ENCODE data around the gene TBL3. TPM values are rescaled to one million over a fixed set of nuclear protein-coding genes. Genes with fewer than 3 reads are reported as not detected.

The TBL3 gene
- total and polyA plus RNA-seq, 2 of the 8 experiments (the other 6 are each of a cell fraction or from before 2014, with no cell fraction given), result 65.8 to 137 TPM

DNA sequence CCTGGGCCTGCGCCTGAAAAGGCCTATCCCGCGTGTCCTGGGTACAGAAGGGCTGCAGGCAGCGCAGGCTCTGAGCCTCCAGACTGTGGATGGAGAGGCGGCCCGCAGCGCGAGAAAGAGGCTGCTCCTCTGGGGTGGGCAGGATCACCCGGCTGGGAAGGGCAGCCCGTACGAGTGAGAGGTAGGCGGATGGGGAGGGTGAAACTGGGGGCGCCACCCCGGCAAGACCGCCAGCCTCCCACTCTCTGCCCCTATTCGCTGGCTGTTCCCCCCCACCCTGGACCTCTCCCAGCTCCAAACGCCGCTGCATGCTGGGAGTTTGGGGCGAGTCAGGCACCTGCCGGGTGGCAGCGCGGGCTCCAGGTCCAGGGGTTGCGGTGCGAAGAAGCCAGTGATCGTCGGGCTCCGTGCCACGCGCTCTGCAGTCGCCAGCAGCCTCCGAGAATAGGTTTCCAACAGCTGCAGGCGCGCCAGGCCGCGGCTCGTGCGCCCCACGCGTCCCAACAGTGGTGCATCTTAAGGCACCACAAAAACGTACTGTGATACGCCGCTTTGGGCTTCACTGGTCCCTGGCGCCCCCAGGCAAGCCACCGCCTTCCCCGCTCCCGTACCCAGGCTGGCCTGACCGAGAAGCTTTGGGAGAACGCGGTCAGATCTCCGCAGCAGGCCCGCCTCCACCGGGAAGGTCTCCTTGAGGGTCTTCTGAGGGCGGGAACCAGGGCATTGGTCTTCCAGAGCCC is 8.3 kb downstream of the TBL3 start (continued):
- TF ChIP-seq CHD2 (IDR thresholded peaks at IDR 0.05; ENCODE audit: low read length) (no peak), RAD21 (IDR thresholded peaks at IDR 0.05 in 1 of 2, conservative IDR thresholded peaks at IDR 0.05 in 1 of 2; ENCODE audit: low read depth in 2 of 2, low read length in 2 of 2) (no peak), CBX8 (IDR thresholded peaks at IDR 0.05; ENCODE audit: borderline replicate concordance, low read depth, low read length) (no peak), FOSL1 (IDR thresholded peaks at IDR 0.05; ENCODE audit: insufficient read depth, low read depth, low read length) (no peak), MAFK (IDR thresholded peaks at IDR 0.05; ENCODE audit: low read depth, low read length) (no peak), CBX5 (IDR thresholded peaks at IDR 0.05; ENCODE audit: low read depth, low read length) (no peak), EGR1 (IDR thresholded peaks at IDR 0.05; ENCODE audit: borderline replicate concordance, low read depth, low read length) (no peak), EZH2 (IDR thresholded peaks at IDR 0.05; ENCODE audit: low read depth, low read length, severe bottlenecking) (no peak), GABPA (IDR thresholded peaks at IDR 0.05; ENCODE audit: borderline replicate concordance, insufficient read depth, low read length) (0 out of 2 replicates have a peak, but pooled peaks have one; percentile 18), KDM1A (IDR thresholded peaks at IDR 0.05; ENCODE audit: borderline replicate concordance, low read length) (no peak), SAP30 (IDR thresholded peaks at IDR 0.05; ENCODE audit: insufficient read depth, insufficient replicate concordance, low read length) (no peak), BCL11A (IDR thresholded peaks at IDR 0.05; ENCODE audit: low read depth in 2 of 2, low read length in 2 of 2) (no peak), EP300 (IDR thresholded peaks at IDR 0.05; ENCODE audit: borderline replicate concordance in 1 of 2, low read depth in 2 of 2, low read length in 2 of 2) (no peak), SIRT6 (IDR thresholded peaks at IDR 0.05; ENCODE audit: low read length) (no peak), TAF7 (optimal IDR thresholded peaks at IDR 0.05; ENCODE audit: borderline replicate concordance, low read depth, low read length) (no peak), RNF2 (IDR thresholded peaks at IDR 0.05; ENCODE audit: borderline replicate concordance, low read depth, low read length, missing control alignments, poor library complexity, severe bottlenecking) (no peak), SP2 (IDR thresholded peaks at IDR 0.05; ENCODE audit: low read length) (no peak)
- TF ChIP-seq, protein P1, sequence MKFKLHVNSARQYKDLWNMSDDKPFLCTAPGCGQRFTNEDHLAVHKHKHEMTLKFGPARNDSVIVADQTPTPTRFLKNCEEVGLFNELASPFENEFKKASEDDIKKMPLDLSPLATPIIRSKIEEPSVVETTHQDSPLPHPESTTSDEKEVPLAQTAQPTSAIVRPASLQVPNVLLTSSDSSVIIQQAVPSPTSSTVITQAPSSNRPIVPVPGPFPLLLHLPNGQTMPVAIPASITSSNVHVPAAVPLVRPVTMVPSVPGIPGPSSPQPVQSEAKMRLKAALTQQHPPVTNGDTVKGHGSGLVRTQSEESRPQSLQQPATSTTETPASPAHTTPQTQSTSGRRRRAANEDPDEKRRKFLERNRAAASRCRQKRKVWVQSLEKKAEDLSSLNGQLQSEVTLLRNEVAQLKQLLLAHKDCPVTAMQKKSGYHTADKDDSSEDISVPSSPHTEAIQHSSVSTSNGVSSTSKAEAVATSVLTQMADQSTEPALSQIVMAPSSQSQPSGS (IDR thresholded peaks at IDR 0.05; ENCODE audit: low read length), result no peak
- TF ChIP-seq, protein P2, sequence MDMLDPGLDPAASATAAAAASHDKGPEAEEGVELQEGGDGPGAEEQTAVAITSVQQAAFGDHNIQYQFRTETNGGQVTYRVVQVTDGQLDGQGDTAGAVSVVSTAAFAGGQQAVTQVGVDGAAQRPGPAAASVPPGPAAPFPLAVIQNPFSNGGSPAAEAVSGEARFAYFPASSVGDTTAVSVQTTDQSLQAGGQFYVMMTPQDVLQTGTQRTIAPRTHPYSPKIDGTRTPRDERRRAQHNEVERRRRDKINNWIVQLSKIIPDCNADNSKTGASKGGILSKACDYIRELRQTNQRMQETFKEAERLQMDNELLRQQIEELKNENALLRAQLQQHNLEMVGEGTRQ (IDR thresholded peaks at IDR 0.05; ENCODE audit: low read length), result no peak
- TF ChIP-seq, protein P3, sequence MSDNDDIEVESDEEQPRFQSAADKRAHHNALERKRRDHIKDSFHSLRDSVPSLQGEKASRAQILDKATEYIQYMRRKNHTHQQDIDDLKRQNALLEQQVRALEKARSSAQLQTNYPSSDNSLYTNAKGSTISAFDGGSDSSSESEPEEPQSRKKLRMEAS (IDR thresholded peaks at IDR 0.05), result peak; percentile 80

Data from H1 (cell line).